Gastroesophageal sphincter (tissue), 3 donors: ENCODE measurements around the gene MOB1B.

Experiments
- CTCF ChIP-seq, 4 experiments: fragments of 200-600 bp in 2 of 4; fragments of 450-650 bp in 2 of 4; sonication (generic) in 1 of 4; IDR thresholded peaks; one replicate each; pipeline ENCODE4 v1.5.1; 2017 to 2019; ENCODE audit warnings: antibody characterized with exemption in 4 of 4, mild to moderate bottlenecking in 2 of 4, moderate library complexity in 2 of 4
- EP300 ChIP-seq: sonication (generic); formaldehyde crosslinking; IDR thresholded peaks from one replicate; pipeline ENCODE4 v1.6.1; 2017; ENCODE audit warnings: antibody characterized with exemption, mild to moderate bottlenecking
- POLR2A ChIP-seq, 2 donors: fragments of 450-650 bp; IDR thresholded peaks; one replicate each; pipeline ENCODE4 v1.6.1; 2017; ENCODE audit warnings: antibody characterized with exemption in 2 of 2, mild to moderate bottlenecking in 2 of 2, moderate library complexity in 1 of 2
- POLR2AphosphoS5 ChIP-seq: sonication (generic); formaldehyde crosslinking; IDR thresholded peaks from one replicate; pipeline ENCODE4 v1.6.1; 2017; ENCODE audit warnings: antibody characterized with exemption

GRCh38 chr4:70996018-70996360 lies 93.8 kb downstream of the MOB1B start:
- TF ChIP-seq CTCF (IDR thresholded peaks at IDR 0.05) (no peak), POLR2A (IDR thresholded peaks at IDR 0.05) (no peak), EP300 (no peak), POLR2AphosphoS5 (no peak)
